ENCODE measurements around the gene PER2. TPM values are rescaled to one million over a fixed set of nuclear protein-coding genes. Genes with fewer than 3 reads are reported as not detected.

PER2 gene
- total and polyA plus RNA-seq, 12 donors, result 1.3 to 11.4 (median 4.8) TPM

DNA sequence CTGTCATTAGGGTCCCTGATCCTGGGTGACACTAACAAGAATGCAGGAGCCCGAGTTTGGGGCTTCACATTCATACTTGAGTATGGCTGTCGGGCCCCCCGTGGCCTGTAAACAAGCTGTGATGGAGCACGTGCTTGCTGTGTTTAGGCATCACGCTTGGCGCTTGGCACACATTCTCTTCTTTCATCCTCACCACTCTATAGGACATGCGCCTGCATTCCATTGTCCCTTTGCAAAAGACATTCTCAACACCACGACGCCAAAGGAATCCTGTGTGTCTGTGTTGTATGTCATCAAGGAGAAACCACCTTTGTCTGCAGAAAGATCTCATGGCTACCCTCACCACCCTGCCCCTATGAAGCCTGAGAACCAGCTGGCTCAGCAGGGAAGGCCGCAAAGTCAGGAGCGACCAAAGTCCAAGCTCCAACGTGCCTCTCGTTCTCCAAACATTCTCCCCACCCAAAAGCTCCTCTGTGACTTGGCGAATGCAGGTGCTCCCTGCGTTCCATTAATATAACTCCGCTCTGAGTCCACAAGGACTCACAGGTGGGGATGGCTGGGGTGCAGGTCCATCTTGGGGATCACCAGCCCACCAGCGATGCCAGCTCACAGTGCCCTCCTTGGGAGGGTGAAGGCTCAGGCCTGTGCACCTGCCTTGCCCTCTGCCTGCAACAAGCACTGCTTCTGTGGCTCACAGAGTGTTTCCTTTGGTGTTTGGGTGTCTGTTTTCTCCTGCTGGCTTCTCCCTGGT is 6.2 kb upstream of the PER2 start:
- 83 to 87% (median 85%) methylated on average over 12 to 17 of the region's 17 CpGs for WGBS, 4 donors
- no peak for DNase-seq
- Histone ChIP-seq H3K9me3 (replicated peaks in 1 of 3) (no peaks in the 10 kb centered on the region), H3K36me3 (replicated peaks in 1 of 2) (no peaks in the 10 kb centered on the region), H3K4me3 (no peak overlapping the region), H3K4me1 (replicated peaks in 1 of 2) (peaks cover 0 to 3% of the 10 kb centered on the region in 2 donors), H3K27ac (no peak overlapping the region), H3K27me3 (no peaks in the 10 kb centered on the region)
- intact Hi-C loops (cut with DNase I), result no loop called here
- TF ChIP-seq CTCF (IDR thresholded peaks at IDR 0.05) (no peak), POLR2A (IDR thresholded peaks at IDR 0.05) (no peak)

DNA sequence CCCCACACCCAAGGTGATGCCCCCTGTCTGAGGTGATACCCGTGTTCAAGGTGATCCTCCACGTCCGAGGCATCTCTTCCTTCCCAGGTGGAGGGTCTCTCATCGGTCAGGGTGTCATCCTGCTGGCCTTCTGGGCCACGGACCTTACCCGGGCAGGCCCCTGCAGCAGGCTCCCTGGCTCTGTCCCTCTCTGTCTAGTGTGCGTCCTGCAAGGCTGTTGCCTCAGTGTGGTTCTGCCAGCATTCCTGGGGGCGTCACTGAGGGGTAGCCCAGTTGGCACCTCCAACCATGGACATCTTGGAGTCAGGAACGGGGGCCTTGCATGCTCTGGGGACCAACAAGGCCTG is 5.6 kb upstream of the PER2 start:
- DNase-seq, result no peak
- WGBS, 4 donors, result 81 to 87% (median 83%) methylated on average over 6 to 9 of the region's 9 CpGs
- no peak overlapping the region for H3K4me3 ChIP-seq
- TF ChIP-seq POLR2A (IDR thresholded peaks at IDR 0.05) (no peak), CTCF (IDR thresholded peaks at IDR 0.05) (no peak)
- H3K36me3 ChIP-seq (replicated peaks in 1 of 2), result no peaks in the 10 kb centered on the region
- H3K9me3 ChIP-seq (replicated peaks in 1 of 3), result no peaks in the 10 kb centered on the region
- intact Hi-C loops (cut with DNase I), result no loop called here
- no peak overlapping the region for H3K27ac ChIP-seq
- peaks cover 0 to 8% of the 10 kb centered on the region in 2 donors for H3K4me1 ChIP-seq (replicated peaks in 1 of 2)
- H3K27me3 ChIP-seq, result no peaks in the 10 kb centered on the region

DNA sequence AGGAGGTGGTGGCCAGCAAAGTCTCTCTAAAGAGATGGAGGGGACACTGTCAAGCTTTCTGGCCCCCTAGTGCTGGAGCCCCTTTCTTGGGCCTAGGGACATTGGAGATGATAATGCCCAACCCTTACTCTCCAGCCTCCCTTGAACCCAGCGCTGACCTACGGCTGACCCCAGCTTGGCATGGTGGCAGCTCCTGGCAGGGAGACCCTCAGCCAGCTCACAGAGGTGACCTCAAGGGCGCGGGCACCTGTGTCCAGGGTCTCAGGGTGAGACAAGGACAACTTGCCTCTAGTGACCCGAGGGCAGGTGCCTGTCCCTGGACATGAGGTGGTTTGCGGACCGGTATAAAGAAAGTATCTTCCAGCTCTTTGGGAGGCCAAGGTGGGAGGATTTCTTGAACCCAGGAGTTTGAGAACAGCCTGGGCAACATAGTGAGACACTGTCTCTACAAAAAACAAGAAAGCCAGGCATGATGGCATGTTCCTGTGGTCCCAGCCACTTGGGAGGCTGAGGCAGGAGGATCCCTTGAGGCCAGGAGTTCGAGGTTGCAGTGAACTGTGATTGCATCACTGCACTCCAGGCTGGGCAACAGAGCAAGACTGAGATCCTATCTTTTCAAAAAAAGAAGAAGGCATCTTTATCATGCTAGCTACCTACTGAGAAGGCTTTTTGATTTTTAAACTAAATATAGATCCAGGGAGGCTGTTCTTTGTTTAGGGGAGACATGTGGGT is 3.3 kb upstream of the PER2 start:
- H3K27me3 ChIP-seq, result no peaks in the 10 kb centered on the region
- H3K9me3 ChIP-seq (replicated peaks in 1 of 3), result no peaks in the 10 kb centered on the region
- H3K27ac ChIP-seq, result no peak overlapping the region
- whole genome bisulfite sequencing, 4 donors, result 88 to 94% (median 89%) methylated on average over 5 to 8 of the region's 8 CpGs
- no peak for DNase-seq
- no peaks in the 10 kb centered on the region for H3K36me3 ChIP-seq (replicated peaks in 1 of 2)
- peaks cover 15 to 24% of the 10 kb centered on the region in 2 donors for H3K4me1 ChIP-seq (replicated peaks in 1 of 2)
- no peak overlapping the region for H3K4me3 ChIP-seq
- intact Hi-C loops (cut with DNase I), result no loop called here
- TF ChIP-seq CTCF (IDR thresholded peaks at IDR 0.05), result no peak
- TF ChIP-seq POLR2A (IDR thresholded peaks at IDR 0.05), result no peak

DNA sequence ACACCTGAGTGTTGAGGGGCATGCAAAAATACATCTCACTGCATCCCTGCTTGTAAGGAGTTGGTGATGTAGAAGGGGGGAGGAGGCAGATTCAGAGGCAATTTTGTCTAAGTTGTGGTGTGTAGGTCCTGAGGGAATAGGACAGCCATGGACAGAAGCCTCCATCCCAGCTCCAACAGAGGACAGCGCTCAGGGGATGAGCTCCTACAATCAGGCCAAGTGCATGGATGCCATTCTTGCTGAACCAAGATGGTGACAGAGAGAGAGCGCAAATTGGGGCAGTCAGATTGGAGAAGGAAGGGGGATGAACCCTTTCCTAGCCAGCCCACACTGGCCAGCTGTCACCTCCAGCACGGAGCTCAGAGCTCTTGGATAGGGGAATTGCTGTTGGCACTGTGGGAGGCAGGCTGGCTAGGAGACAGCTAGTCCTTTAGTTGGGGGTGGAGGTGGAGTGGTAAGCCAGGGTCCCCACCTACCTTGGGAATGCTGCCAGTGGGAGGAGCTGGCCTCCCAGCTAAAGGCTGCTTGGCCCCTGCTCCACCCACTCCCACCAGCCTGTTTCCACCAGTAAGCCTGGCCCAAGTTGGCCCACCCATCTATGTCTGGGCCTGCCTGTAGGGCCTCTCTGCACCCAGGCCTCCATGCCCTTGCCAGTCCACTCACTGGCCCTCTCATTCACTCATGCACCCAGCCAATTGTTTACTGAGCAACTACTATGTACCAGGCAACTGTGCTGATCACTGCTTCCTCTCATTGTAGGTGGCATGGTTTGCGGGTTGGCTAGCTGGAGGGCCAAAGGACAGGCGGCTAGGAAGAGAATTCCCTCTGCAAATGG is 2.5 kb upstream of the PER2 start:
- Histone ChIP-seq H3K27ac (no peak overlapping the region), H3K9me3 (replicated peaks in 1 of 3) (no peaks in the 10 kb centered on the region), H3K36me3 (replicated peaks in 1 of 2) (no peaks in the 10 kb centered on the region), H3K4me1 (replicated peaks in 1 of 2) (peaks cover 22 to 32% of the 10 kb centered on the region in 2 donors), H3K4me3 (no peak overlapping the region), H3K27me3 (no peaks in the 10 kb centered on the region)
- DNase-seq, result no peak
- intact Hi-C loops (cut with DNase I), result no loop called here
- WGBS, 4 donors, result 85 to 95% (median 92%) methylated on average over 4 to 5 of the region's 5 CpGs
- no peak for TF ChIP-seq POLR2A (IDR thresholded peaks at IDR 0.05)
